ENCODE results near the gene ANAPC2.

Gene ANAPC2

DNA sequence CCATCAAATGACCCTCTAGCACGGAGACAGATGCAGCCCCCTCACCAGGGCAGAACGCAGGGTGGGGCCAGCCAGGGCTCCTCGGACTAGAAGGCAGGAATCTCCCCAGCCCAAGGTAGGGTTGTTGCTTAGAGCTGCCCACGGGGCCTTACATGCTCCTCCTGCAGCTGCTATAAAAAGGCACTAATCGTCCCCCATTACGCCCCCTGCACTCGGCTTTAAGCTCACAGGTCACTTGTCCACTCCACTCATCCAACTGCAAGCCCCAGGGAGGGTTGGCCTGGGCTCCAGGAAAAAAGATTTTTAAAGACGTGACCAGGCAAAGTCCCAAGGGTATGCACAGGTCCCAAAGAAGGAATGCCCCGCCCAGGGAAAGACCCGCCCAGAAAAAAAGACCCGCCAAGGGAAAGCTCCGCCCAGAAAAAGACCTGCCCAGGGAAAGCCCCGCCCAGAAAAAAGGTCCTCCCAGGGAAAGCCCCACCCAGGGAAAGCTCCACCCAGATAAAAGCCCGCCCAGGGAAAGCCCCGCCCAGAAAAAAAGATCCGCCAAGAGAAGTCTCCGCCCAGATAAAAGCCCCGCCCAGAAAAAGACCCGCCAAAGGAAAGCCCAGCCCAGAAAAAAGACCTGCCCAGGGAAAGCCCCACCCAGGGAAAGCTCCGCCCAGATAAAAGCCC is 38.3 kb downstream of the ANAPC2 start:
- peak; percentile 90 for DNase-seq (ENCODE audit: low spot score)
- in situ Hi-C loops (cut with MboI; ENCODE audit: low sequenced_read_pairs, unreplicated experiment): no loop called here
- TF ChIP-seq, protein P1, sequence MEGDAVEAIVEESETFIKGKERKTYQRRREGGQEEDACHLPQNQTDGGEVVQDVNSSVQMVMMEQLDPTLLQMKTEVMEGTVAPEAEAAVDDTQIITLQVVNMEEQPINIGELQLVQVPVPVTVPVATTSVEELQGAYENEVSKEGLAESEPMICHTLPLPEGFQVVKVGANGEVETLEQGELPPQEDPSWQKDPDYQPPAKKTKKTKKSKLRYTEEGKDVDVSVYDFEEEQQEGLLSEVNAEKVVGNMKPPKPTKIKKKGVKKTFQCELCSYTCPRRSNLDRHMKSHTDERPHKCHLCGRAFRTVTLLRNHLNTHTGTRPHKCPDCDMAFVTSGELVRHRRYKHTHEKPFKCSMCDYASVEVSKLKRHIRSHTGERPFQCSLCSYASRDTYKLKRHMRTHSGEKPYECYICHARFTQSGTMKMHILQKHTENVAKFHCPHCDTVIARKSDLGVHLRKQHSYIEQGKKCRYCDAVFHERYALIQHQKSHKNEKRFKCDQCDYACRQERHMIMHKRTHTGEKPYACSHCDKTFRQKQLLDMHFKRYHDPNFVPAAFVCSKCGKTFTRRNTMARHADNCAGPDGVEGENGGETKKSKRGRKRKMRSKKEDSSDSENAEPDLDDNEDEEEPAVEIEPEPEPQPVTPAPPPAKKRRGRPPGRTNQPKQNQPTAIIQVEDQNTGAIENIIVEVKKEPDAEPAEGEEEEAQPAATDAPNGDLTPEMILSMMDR (IDR thresholded peaks at IDR 0.05; ENCODE audit: borderline replicate concordance, control extremely low read depth, extremely low read depth, insufficient read depth, missing control alignments): no peak

DNA sequence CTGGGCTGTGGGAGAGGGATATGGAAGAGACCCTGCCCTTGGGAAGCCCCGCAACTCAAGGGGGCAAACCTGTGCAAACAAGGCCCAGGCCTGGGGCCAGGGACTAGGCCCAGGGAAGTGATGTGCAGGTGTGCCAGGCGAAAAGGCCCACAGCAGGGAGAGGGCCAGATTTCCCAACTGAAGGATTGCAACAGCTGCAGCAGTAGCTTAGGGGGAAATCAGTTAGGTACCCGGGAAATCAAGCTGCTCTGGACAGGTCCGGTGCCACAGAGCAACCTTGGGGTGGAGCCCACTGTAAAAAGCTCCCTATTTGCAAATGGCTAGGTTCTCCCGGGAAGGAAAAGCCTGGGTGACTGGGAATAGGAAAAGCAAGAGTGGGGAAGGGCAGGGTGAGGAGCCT is 39.0 kb downstream of the ANAPC2 start:
- TF ChIP-seq, protein P1 (IDR thresholded peaks at IDR 0.05; ENCODE audit: borderline replicate concordance, control extremely low read depth, extremely low read depth, insufficient read depth, missing control alignments): no peak

GRCh38 chr9:137148661-137149060 is 39.7 kb downstream of the ANAPC2 start:
- DNase-seq (ENCODE audit: low spot score): no peak
- in situ Hi-C loops (cut with MboI; ENCODE audit: low sequenced_read_pairs, unreplicated experiment): no loop called here
- TF ChIP-seq, protein P1 (IDR thresholded peaks at IDR 0.05; ENCODE audit: borderline replicate concordance, control extremely low read depth, extremely low read depth, insufficient read depth, missing control alignments): no peak

More for the DNA sequence above, 39.0 kb downstream of the ANAPC2 start:
- no peak for DNase-seq (ENCODE audit: low spot score)
- in situ Hi-C loops (cut with MboI; ENCODE audit: low sequenced_read_pairs, unreplicated experiment): no loop called here

- DNase-seq (ENCODE audit: low spot score): no peak
- TF ChIP-seq, protein P1 (IDR thresholded peaks at IDR 0.05; ENCODE audit: borderline replicate concordance, control extremely low read depth, extremely low read depth, insufficient read depth, missing control alignments): no peak
- in situ Hi-C loops (cut with MboI; ENCODE audit: low sequenced_read_pairs, unreplicated experiment): no loop called here
Measured at GRCh38 chr9:137148242-137148641, 40.1 kb downstream of the ANAPC2 start.

- in situ Hi-C loops (cut with MboI; ENCODE audit: low sequenced_read_pairs, unreplicated experiment): no loop called here
- TF ChIP-seq, protein P1 (IDR thresholded peaks at IDR 0.05; ENCODE audit: borderline replicate concordance, control extremely low read depth, extremely low read depth, insufficient read depth, missing control alignments): no peak
- no peak for DNase-seq (ENCODE audit: low spot score)
Measured at GRCh38 chr9:137147793-137148160, 40.6 kb downstream of the ANAPC2 start.

DNA sequence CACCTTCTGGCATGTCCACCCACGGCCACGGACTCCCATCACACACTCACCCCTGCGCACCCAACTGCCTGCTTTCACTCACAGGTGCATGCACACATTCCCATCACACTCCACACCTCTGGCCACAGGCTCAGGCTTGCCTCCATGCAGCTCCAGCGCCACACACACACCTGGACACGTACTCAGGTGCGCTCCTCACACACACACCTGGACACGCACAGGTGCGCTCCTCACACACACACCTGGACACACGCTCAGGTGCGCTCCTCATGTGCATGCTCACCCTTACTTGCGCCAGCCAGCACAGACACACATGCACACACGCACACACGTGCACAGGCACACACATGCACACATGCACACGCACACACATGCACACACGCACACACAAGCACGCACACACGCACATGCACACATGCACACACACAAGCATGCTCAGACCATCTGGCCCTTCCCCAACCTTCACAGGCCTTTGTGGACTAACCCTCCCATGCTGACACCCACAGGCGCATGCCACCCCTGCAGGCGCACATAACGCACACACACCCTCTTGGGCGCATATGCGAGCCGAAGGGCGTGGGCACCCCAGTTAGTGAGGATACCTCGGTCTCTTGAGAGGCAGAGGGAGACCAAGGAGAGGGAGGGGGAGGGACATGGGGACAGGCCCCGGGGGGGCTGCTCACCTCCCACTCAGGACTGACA is 41.1 kb downstream of the ANAPC2 start:
- DNase-seq (ENCODE audit: low spot score): no peak
- in situ Hi-C loops (cut with MboI; ENCODE audit: low sequenced_read_pairs, unreplicated experiment): no loop called here
- TF ChIP-seq, protein P1 (IDR thresholded peaks at IDR 0.05; ENCODE audit: borderline replicate concordance, control extremely low read depth, extremely low read depth, insufficient read depth, missing control alignments): no peak
